GM12872 (cell line): ENCODE measurements around the gene PSME4.

Experiments used
- TF ChIP-seq, protein P1 (sequence below): IDR thresholded peaks from 3 replicates; pipeline ENCODE4 v1.5.1; 2011; ENCODE audit warnings: low read depth, mild to moderate bottlenecking, low read length, moderate library complexity; ENCODE audit not compliant: insufficient read depth

Gene PSME4

DNA sequence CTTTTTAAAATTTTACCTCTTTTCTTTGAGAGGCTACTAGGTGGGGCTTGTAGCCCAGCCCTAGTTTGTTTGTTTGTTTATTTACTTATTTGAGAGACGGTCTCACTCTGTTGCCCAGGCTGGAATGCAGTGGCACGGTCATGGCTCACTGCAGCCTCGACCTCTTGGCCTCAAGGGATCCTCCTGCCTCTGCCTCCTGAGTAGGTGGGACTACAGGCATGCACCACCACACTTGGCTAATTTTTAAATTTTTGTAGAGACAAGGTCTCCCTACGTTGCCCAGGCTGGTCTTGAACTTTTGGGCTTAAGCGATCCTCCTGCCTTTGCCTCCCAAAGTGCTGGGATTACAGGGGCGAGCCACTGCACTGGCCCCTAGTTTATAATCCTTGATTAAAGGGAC lies 149.0 kb downstream of the PSME4 start:
- TF ChIP-seq, protein P1, sequence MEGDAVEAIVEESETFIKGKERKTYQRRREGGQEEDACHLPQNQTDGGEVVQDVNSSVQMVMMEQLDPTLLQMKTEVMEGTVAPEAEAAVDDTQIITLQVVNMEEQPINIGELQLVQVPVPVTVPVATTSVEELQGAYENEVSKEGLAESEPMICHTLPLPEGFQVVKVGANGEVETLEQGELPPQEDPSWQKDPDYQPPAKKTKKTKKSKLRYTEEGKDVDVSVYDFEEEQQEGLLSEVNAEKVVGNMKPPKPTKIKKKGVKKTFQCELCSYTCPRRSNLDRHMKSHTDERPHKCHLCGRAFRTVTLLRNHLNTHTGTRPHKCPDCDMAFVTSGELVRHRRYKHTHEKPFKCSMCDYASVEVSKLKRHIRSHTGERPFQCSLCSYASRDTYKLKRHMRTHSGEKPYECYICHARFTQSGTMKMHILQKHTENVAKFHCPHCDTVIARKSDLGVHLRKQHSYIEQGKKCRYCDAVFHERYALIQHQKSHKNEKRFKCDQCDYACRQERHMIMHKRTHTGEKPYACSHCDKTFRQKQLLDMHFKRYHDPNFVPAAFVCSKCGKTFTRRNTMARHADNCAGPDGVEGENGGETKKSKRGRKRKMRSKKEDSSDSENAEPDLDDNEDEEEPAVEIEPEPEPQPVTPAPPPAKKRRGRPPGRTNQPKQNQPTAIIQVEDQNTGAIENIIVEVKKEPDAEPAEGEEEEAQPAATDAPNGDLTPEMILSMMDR, result no peak

DNA sequence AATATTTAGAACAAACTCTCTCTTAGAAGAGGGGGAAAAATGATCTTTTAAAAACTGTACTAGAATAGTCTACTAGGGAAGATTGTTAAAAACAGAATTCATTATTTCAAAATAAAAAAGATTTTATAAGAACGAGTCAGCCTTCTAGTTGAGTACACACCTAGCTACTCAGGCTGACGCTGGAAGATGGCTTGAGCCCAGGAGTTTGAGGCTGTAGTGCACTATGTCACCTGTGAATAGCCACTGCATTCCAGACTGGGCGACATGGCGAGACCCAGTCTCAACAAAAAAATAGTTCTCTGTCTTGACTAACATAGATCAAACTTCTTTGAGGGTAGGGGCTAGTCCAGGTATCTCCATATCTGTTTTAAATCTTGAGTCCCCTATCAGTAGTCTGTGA lies 150.1 kb downstream of the PSME4 start:
- TF ChIP-seq, protein P1, result no peak

DNA sequence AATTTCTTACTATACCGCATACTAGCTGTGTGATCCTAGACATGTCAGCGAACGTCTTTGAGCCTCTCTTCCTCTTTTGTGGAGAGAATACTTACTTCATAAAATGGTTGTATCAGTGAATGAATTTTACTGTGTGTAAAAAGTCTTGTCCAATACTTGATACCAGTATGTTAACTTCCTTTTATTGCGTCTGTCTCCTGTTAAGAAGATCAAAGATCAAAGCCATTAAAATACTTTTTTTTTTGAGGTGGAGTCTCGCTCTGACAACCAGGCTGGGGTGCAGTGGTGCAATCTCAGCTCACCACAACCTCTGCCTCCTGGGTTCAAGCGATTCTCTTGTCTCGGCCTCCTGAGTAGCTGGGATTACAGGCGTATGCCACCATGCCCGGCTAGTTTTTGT lies 150.7 kb downstream of the PSME4 start:
- TF ChIP-seq, protein P1, result no peak

DNA sequence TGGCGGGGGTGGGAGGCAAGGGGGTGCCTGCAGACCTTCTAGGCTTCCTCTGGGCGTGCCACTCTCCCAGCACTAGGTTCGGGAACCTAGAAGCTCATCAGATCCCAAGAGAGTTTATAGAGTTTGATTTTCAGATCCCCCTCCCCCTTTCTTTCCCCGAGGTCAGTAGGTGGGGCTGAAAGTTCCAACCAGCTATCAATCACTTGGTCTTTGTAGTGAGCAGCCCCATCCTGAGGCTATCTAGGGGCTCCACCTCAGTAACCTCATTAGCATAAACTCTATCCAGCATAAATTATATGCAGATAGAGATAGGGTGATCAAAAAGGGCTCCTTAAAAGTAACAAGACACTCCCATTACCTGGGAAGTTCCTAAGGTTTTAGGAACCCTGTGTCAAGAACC lies 151.2 kb downstream of the PSME4 start:
- TF ChIP-seq, protein P1, result no peak

DNA sequence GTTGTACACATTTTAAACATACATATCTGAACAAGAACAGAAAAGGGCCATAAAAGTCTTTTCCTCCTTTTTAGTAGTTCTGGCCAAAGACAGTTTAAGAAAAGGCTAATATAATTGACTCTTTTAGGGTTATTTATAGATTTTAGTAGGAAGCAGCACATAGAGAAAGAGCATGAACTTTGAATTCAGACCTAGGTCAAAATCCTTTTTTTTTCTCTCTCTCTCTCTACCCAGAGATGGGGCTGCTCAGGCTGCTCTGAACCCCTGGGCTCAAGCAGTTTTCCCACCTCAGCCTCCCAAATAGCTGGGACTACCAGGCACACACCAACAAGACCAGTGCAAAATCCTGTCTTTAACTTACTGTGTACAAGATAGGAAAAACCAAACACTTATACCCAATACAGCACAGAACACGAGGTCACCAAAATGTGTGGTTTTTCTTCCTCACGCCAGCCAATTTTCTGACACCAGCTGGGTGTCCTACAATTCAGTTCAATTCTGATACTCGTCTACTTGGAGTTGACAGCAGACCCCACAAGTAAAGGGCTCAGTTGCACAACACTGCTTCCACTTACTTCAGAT lies 151.8 kb downstream of the PSME4 start:
- TF ChIP-seq, protein P1, result no peak
